SK-N-SH (cell line): ENCODE data around the gene CTAG1B. TPM values are rescaled to one million over a fixed set of nuclear protein-coding genes. Genes with fewer than 3 reads are reported as not detected.
A peak's percentile ranks its signal among the peaks of the same experiment; 100 is the strongest.

Source experiments
- CTCF ChIA-PET: fragments of 300-600, 350-600 bp; formaldehyde crosslinking; extraction: SDS; loops from one replicate; lab custom pipeline; 2021; lab: Yijun Ruan, JAX
- POLR2A ChIA-PET: fragments of 350-600 bp; sonication (Branson Sonifier 250); formaldehyde crosslinking; extraction: SDS; loops from one replicate; lab custom pipeline; 2020; ENCODE audit warnings: antibody characterized with exemption, inconsistent platforms; lab: Yijun Ruan, JAX
- DNase-seq: peaks from one replicate; pipeline ENCODE4 v3.0.0; 2012
- H2AFZ ChIP-seq: fragments of 200-600 bp; sonication (generic); 2 replicates; pipeline ENCODE4 v1.8.1; 2016; ENCODE audit warnings: antibody characterized with exemption, mild to moderate bottlenecking, low read depth
- H3F3A ChIP-seq: fragments of 200-600 bp; sonication (generic); replicated peaks from 2 replicates; pipeline ENCODE3; 2016; ENCODE audit warnings: antibody characterized with exemption, mild to moderate bottlenecking; ENCODE audit not compliant: insufficient read depth
- H3K27ac ChIP-seq, 2 experiments: fragments of 200-500 bp in 1 of 2; fragments of 200-600 bp in 1 of 2; sonication (Bioruptor generic) in 1 of 2; sonication (generic), shearing (Covaris generic) in 1 of 2; 2 replicates each; pipeline versions ENCODE4 v1.5.1 to v1.6.1; 2014 to 2016; ENCODE audit warnings: low read depth in 2 of 2, inconsistent platforms in 1 of 2, low read length in 1 of 2, mild to moderate bottlenecking in 1 of 2, mixed read lengths in 1 of 2
- H3K27me3 ChIP-seq: fragments of 200-600 bp; sonication (generic), shearing (Covaris generic); 2 replicates; pipeline ENCODE4 v1.6.1; 2016; ENCODE audit warnings: mixed run types; ENCODE audit not compliant: insufficient read depth
- H3K36me3 ChIP-seq, 2 experiments: fragments of 200-500 bp in 1 of 2; fragments of 200-600 bp in 1 of 2; sonication (Bioruptor generic) in 1 of 2; sonication (generic) in 1 of 2; replicated peaks in 1 of 2; 2 replicates each; pipeline versions ENCODE3 to v1.5.1; 2014 to 2016; ENCODE audit warnings: low read length in 1 of 2, mild to moderate bottlenecking in 1 of 2; ENCODE audit not compliant: insufficient read depth in 2 of 2, control insufficient read depth in 1 of 2
- H3K4me1 ChIP-seq, 2 experiments: fragments of 200-500 bp in 1 of 2; fragments of 200-600 bp in 1 of 2; sonication (Bioruptor generic) in 1 of 2; sonication (generic), shearing (Covaris generic) in 1 of 2; 2 replicates each; pipeline versions ENCODE4 v1.5.1 to v1.6.1; 2014 to 2016; ENCODE audit warnings: low read depth in 1 of 2, low read length in 1 of 2, mixed run types in 1 of 2; ENCODE audit not compliant: insufficient read depth in 2 of 2, control insufficient read depth in 1 of 2
- H3K4me2 ChIP-seq: fragments of 200-600 bp; sonication (generic), shearing (Covaris generic); 2 replicates; pipeline ENCODE4 v1.6.1; 2017; ENCODE audit warnings: mixed run types
- H3K4me3 ChIP-seq, 2 experiments: fragments of 200-500 bp in 1 of 2; fragments of 200-600 bp in 1 of 2; sonication (Bioruptor generic) in 1 of 2; sonication (generic), shearing (Covaris generic) in 1 of 2; 2 replicates each; pipeline versions ENCODE4 v1.5.1 to v1.8.1; 2014 to 2016; ENCODE audit warnings: low read depth in 2 of 2, inconsistent platforms in 1 of 2, low read length in 1 of 2, mild to moderate bottlenecking in 1 of 2, mixed read lengths in 1 of 2, moderate library complexity in 1 of 2
- H3K79me2 ChIP-seq: fragments of 200-600 bp; sonication (generic); 2 replicates; pipeline ENCODE4 v1.8.1; 2017; ENCODE audit warnings: mild to moderate bottlenecking; ENCODE audit not compliant: insufficient read depth
- H3K9ac ChIP-seq: fragments of 200-600 bp; sonication (generic); 2 replicates; pipeline ENCODE4 v1.6.1; 2017; ENCODE audit warnings: mixed run types
- H3K9me2 ChIP-seq: fragments of 200-600 bp; sonication (generic); 2 replicates; pipeline ENCODE4 v1.6.1; 2017; ENCODE audit warnings: mixed run types
- H3K9me3 ChIP-seq: fragments of 200-600 bp; sonication (generic); 2 replicates; pipeline ENCODE4 v1.6.1; 2017; ENCODE audit warnings: mixed run types, mild to moderate bottlenecking, moderate library complexity
- H4K20me1 ChIP-seq: fragments of 200-600 bp; sonication (generic); 2 replicates; pipeline ENCODE4 v1.6.1; 2017; ENCODE audit warnings: mild to moderate bottlenecking, mixed run types; ENCODE audit not compliant: insufficient read depth
- CHD2 ChIP-seq: fragments of 150-350 bp; IDR thresholded peaks from 2 replicates; pipeline ENCODE4 v1.6.1; 2018; ENCODE audit warnings: low read length; ENCODE audit not compliant: partially characterized antibody
- ELF1 ChIP-seq: IDR thresholded peaks from 2 replicates; pipeline ENCODE4 v1.4.0; 2012
- EP300 ChIP-seq, 2 experiments: IDR thresholded peaks; 2 replicates each; pipeline versions ENCODE4 v1.4.0 to v1.6.1; 2012; ENCODE audit warnings: borderline replicate concordance in 1 of 2, low read depth in 1 of 2, low read length in 1 of 2
- FOSL2 ChIP-seq: IDR thresholded peaks from 2 replicates; pipeline ENCODE4 v1.4.0; 2012; ENCODE audit warnings: low read depth, mild to moderate bottlenecking, moderate library complexity, borderline replicate concordance
- JUND ChIP-seq: IDR thresholded peaks from 2 replicates; pipeline ENCODE4 v1.4.0; 2012
- MXI1 ChIP-seq: IDR thresholded peaks from 2 replicates; pipeline ENCODE4 v1.6.1; 2012; ENCODE audit warnings: mild to moderate bottlenecking, low read depth, low read length, improper control_type of control experiment
- NFIC ChIP-seq: IDR thresholded peaks from 2 replicates; pipeline ENCODE4 v1.4.0; 2012; ENCODE audit warnings: borderline replicate concordance
- PBX3 ChIP-seq: IDR thresholded peaks from 2 replicates; pipeline ENCODE4; 2012
- RXRA ChIP-seq: IDR thresholded peaks from 2 replicates; pipeline ENCODE4 v1.4.0; 2012; ENCODE audit warnings: low read depth, mild to moderate bottlenecking, borderline replicate concordance
- TCF12 ChIP-seq: IDR thresholded peaks from 2 replicates; pipeline ENCODE4 v1.4.0; 2012
- TEAD4 ChIP-seq: IDR thresholded peaks from 2 replicates; pipeline ENCODE4 v1.4.0; 2012; ENCODE audit warnings: mild to moderate bottlenecking, borderline replicate concordance; ENCODE audit not compliant: insufficient read depth
- YY1 ChIP-seq: IDR thresholded peaks from 2 replicates; pipeline ENCODE4 v1.4.0; 2012; ENCODE audit warnings: low read depth, mild to moderate bottlenecking
- WGBS: methylation state at CpG from one replicate; pipeline ENCODE4 v1.1.6; 2017; ENCODE audit warnings: low lambda C conversion rate; 5-methylcytosine and 5-hydroxymethylcytosine counted together
- polyA plus RNA-seq, 3 experiments: library from polyadenylated mRNA; depleted of rRNA; stranded (reverse); fragments of >200 nt; gene quantifications; 2 replicates each; pipeline ENCODE4 v1.2.3, GENCODE V29; 2012
- TF ChIP-seq, protein P1 (sequence below): fragments of 150-350 bp; IDR thresholded peaks from 2 replicates; pipeline ENCODE4 v1.6.1; 2016; ENCODE audit warnings: mild to moderate bottlenecking, low read depth, low read length
- TF ChIP-seq, protein P2 (sequence below): fragments of 200-600 bp; sonication (generic); IDR thresholded peaks from 2 replicates; pipeline ENCODE4 v1.6.1; 2017; ENCODE audit warnings: antibody characterized with exemption, mild to moderate bottlenecking, moderate library complexity
- TF ChIP-seq, protein P3 (sequence below): IDR thresholded peaks from 2 replicates; pipeline ENCODE4 v1.4.0; 2012; ENCODE audit warnings: low read depth, borderline replicate concordance

Gene CTAG1B
- polyA plus RNA-seq, 1 of the 3 experiments (the other 2 are of a cell fraction) = not detected

- H3K4me1 ChIP-seq = peaks cover 0 to 10% of the 10 kb centered on the region in 2 experiments; a peak in 1 of 4 replicates
- no peaks in the 10 kb centered on the region for H3K9me2 ChIP-seq
- H4K20me1 ChIP-seq = no peaks in the 10 kb centered on the region
- POLR2A ChIA-PET = no interaction called here
- TF ChIP-seq, protein P1, sequence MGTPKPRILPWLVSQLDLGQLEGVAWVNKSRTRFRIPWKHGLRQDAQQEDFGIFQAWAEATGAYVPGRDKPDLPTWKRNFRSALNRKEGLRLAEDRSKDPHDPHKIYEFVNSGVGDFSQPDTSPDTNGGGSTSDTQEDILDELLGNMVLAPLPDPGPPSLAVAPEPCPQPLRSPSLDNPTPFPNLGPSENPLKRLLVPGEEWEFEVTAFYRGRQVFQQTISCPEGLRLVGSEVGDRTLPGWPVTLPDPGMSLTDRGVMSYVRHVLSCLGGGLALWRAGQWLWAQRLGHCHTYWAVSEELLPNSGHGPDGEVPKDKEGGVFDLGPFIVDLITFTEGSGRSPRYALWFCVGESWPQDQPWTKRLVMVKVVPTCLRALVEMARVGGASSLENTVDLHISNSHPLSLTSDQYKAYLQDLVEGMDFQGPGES = no peak
- no peak for TF ChIP-seq TCF12
- TF ChIP-seq JUND = no peak
- TF ChIP-seq YY1 = no peak
- TF ChIP-seq, protein P2, sequence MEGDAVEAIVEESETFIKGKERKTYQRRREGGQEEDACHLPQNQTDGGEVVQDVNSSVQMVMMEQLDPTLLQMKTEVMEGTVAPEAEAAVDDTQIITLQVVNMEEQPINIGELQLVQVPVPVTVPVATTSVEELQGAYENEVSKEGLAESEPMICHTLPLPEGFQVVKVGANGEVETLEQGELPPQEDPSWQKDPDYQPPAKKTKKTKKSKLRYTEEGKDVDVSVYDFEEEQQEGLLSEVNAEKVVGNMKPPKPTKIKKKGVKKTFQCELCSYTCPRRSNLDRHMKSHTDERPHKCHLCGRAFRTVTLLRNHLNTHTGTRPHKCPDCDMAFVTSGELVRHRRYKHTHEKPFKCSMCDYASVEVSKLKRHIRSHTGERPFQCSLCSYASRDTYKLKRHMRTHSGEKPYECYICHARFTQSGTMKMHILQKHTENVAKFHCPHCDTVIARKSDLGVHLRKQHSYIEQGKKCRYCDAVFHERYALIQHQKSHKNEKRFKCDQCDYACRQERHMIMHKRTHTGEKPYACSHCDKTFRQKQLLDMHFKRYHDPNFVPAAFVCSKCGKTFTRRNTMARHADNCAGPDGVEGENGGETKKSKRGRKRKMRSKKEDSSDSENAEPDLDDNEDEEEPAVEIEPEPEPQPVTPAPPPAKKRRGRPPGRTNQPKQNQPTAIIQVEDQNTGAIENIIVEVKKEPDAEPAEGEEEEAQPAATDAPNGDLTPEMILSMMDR = no peak
- no peak overlapping the region for H3K4me3 ChIP-seq
- H3K36me3 ChIP-seq = no peaks in the 10 kb centered on the region
- CTCF ChIA-PET = no interaction called here
- H3F3A ChIP-seq = peaks cover 8% of the 10 kb centered on the region
- no peak overlapping the region for H3K27ac ChIP-seq
- H3K9ac ChIP-seq = no peak overlapping the region
- H3K9me3 ChIP-seq = no peaks in the 10 kb centered on the region
- no peaks in the 10 kb centered on the region for H3K79me2 ChIP-seq
- DNase-seq = no peak
- H3K27me3 ChIP-seq = peaks cover 8% of the 10 kb centered on the region; the same call in 1 of the 2 replicates
- no peak overlapping the region for H3K4me2 ChIP-seq
- no peak overlapping the region for H2AFZ ChIP-seq
- 35% methylated on average over 6 of the region's 6 CpGs for WGBS
These were observed 13.5 kb downstream of the CTAG1B start for GRCh38 chrX:154605566-154605965.

DNA sequence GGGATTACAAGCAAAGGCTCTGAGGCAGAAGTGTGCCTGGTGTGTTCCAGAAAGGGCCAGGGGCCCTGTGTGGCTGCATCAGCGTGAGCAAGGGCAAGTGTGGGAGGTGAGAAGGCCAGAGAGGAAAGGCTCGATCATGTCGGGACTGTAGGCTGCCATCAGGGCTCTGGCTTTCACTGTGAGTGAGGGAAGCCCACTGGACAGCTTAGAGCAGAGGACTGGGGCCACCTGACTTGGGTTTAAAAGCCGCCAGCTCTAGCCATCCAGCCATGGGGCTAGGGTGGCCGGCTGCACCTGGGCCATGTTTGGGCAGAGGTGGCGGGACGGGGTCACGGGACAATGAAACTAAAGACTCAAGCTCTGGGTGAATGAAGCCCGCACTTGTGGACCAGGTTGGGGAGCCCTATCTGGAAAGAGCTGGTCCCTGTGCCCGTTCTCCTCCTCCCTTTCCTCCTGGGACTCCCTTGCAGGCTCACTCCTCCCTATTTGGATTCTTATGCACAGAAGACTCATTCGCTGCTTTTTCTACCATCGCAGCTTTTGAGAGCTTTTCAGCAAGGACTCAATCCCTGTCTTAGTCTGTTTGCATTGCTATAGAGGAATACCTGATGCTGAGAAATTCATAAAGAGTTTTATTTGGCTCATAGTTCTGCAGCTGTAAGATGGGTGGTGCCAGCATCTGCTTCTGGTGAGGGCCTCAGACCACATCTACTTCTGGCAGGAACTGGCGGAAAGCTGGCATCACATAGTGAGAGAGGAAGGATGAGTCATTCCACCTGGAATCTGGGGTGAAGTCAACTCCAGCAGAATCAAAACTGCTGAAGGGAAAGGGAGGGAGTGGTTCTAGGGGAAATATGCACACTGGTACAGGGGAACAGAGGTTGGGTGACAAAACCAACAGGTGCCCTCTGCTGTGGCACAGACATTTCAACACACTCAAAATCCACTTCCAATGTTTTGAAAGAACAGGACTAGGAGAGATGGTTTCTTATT, 15.3 kb downstream of the CTAG1B start:
- no peak overlapping the region for H3K9ac ChIP-seq
- peak overlapping the region in 1 of 2 experiments; percentile 44; a peak in 1 of 4 replicates for H3K27ac ChIP-seq
- no peaks in the 10 kb centered on the region for H4K20me1 ChIP-seq
- H3K4me1 ChIP-seq = peaks cover 0 to 10% of the 10 kb centered on the region in 2 experiments; a peak in 1 of 4 replicates
- H3K4me2 ChIP-seq = peak overlapping the region; percentile 34; the same call in 1 of the 2 replicates
- H2AFZ ChIP-seq = no peak overlapping the region
- peaks cover 8% of the 10 kb centered on the region for H3F3A ChIP-seq
- peaks cover 8% of the 10 kb centered on the region; the same call in 1 of the 2 replicates for H3K27me3 ChIP-seq
- WGBS = 24% methylated on average over 12 of the region's 13 CpGs
- H3K79me2 ChIP-seq = no peaks in the 10 kb centered on the region
- no peaks in the 10 kb centered on the region for H3K36me3 ChIP-seq
- ChIA-PET CTCF (no interaction called here), POLR2A (no interaction called here)
- no peaks in the 10 kb centered on the region for H3K9me3 ChIP-seq
- H3K9me2 ChIP-seq = no peaks in the 10 kb centered on the region
- H3K4me3 ChIP-seq = no peak overlapping the region
- DNase-seq = no peak
- no peak for TF ChIP-seq ELF1
- peak; percentile 62; the same call in 1 of the 2 replicates for TF ChIP-seq TEAD4
- peak; percentile 22; the same call in 1 of the 2 replicates for TF ChIP-seq PBX3
- peak in 1 of 2 experiments; percentile 52; a peak in 1 of 4 replicates for TF ChIP-seq EP300 (IDR thresholded peaks at IDR 0.05; ENCODE audit: borderline replicate concordance in 1 of 2, low read depth in 1 of 2, low read length in 1 of 2)
- TF ChIP-seq NFIC = peak; percentile 84
- peak; percentile 86; the same call in 1 of the 2 replicates for TF ChIP-seq FOSL2
- TF ChIP-seq JUND = peak; percentile 79
- TF ChIP-seq CHD2 = no peak
- peak; percentile 87 for TF ChIP-seq TCF12
- no peak for TF ChIP-seq RXRA
- no peak for TF ChIP-seq MXI1
- TF ChIP-seq, protein P3, sequence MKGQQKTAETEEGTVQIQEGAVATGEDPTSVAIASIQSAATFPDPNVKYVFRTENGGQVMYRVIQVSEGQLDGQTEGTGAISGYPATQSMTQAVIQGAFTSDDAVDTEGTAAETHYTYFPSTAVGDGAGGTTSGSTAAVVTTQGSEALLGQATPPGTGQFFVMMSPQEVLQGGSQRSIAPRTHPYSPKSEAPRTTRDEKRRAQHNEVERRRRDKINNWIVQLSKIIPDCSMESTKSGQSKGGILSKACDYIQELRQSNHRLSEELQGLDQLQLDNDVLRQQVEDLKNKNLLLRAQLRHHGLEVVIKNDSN = no peak
